HK-2 (cell line): ENCODE data around the gene AOAH.
"Not testable (repeated sequence)": the region's sequence is repeated elsewhere in the genome, so short reads cannot be mapped to it uniquely, and the experiment has no call there.

Experiments
- DNase-seq: peaks from one replicate; pipeline ENCODE4 v3.0.0-alpha.2; 2018; ENCODE audit not compliant: unreplicated experiment

AOAH gene

DNA sequence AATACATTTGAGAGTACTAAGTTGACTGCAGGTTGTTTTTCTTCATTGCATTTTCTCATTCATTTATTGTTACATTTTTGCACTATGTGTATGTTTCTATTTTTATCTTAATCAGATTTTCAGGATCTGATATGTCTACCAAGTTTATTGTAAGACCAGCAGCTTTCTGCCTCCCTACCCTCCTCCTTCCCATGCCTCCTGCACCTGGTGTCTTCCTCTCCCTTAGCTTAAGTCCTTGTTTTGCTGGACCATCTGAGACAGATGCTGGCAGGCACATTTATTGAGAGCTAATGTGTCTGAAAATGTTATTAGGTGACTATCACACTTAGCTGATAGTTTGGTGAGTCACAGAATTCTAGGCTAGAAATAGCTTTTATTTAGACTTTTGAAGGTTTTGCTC, 255.1 kb downstream of the AOAH start:
- no peak for DNase-seq

DNA sequence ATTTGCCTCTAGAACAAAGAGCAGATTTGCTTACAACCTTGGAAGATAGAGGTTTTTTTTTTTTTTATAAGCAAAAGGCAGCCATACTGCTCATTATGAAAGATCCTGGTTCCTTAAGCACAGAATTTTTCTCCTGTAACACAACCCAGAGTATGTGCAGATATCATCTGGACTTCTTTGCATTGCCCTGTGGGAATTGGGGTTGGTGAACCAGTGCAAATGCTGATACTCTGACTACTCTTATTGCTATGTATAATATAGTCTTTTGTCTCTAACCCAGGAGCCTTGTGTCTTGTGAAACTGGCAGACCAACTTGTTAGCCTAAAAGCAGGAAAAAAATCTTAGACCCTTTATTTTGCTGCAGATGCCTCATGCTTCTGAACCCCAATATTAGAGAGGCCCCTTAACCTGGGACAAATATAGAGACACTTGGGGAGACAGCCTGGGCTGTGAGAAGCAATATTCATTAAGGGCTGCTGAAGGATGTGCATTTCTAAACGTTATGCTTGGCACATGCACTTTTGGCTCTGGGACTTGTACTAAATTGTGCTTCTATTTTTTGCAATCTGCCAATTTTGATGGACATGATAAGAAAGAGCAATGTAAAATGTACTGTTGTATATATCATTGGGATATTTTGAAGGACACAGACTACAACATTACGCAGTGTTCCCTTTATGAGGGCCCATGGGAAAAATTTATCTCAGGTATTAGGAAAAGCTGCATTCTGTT, 255.8 kb downstream of the AOAH start:
- no peak for DNase-seq

DNA sequence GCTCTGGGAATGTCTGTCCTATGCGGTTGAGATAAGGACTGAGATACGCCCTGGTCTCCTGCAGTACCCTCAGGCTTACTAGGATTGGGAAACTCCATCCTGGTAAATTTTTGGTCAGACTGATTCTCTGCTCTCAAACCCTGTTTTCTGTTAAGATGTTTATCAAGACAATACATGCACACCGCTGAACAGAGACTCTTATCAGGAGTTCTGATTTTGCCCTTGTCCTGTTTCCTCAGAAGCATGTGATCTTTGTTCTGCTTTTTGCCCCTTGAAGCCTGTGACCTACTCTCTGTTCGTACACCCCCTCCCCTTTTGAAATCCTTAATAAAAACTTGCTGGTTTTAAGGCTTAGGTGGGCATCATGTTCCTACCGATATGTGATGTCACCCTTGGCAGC, 258.3 kb downstream of the AOAH start:
- DNase-seq = not testable (repeated sequence)

DNA sequence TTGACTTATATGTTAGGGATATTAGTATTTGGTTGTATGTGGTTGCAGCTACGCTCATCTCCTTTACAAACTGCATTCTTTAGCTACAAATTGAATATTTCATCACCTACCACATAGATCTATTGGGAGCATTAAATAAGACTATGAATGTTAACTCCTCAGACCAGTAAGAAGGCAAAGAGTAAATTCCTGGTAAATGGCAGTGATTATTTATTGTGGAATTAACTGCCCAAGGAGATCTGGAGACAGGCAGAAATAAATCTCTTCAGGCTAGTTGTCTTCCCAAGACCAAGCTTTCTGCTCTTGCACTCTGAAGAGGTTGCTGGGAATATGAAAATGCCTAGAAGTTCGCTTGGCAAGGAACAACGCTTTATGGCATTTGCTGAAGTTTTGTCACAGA, 260.0 kb downstream of the AOAH start:
- DNase-seq = no peak
